Activated CD8-positive, alpha-beta memory T cell treated with anti-CD3 and anti-CD28 coated beads, Interleukin-2, amount 50 U/mL, for 1 hour (primary cell): Measurements from ENCODE around the gene SKIDA1.

Experiments used
- DNase-seq: peaks from one replicate; pipeline ENCODE4 v3.0.0-alpha.2; 2020; ENCODE audit errors: extremely low read depth

SKIDA1 gene

GRCh38 chr10:21517134-21518031 lies 8.1 kb downstream of the SKIDA1 start:
- DNase-seq = no peak

- no peak for DNase-seq
These were observed 9.0 kb downstream of the SKIDA1 start for GRCh38 chr10:21516242-21517131.

GRCh38 chr10:21515361-21516241 lies 9.9 kb downstream of the SKIDA1 start:
- DNase-seq = no peak

GRCh38 chr10:21514818-21515351 lies 10.6 kb downstream of the SKIDA1 start:
- no peak for DNase-seq

GRCh38 chr10:21514129-21514817 lies 11.2 kb downstream of the SKIDA1 start:
- DNase-seq = no peak

GRCh38 chr10:21513405-21513788 lies 12.1 kb downstream of the SKIDA1 start:
- no peak for DNase-seq

GRCh38 chr10:21512573-21513404 lies 12.7 kb downstream of the SKIDA1 start:
- DNase-seq = no peak

GRCh38 chr10:21511946-21512572 lies 13.4 kb downstream of the SKIDA1 start:
- DNase-seq = no peak

- no peak for DNase-seq
These were observed 14.3 kb downstream of the SKIDA1 start for GRCh38 chr10:21511095-21511570.

GRCh38 chr10:21510241-21511094 lies 15.0 kb downstream of the SKIDA1 start:
- no peak for DNase-seq

GRCh38 chr10:21509341-21510240 lies 15.9 kb downstream of the SKIDA1 start:
- no peak for DNase-seq

GRCh38 chr10:21508706-21509331 lies 16.7 kb downstream of the SKIDA1 start:
- no peak for DNase-seq

- DNase-seq = no peak
These were observed 18.3 kb downstream of the SKIDA1 start for GRCh38 chr10:21507150-21507549.

GRCh38 chr10:21506351-21506750 lies 19.1 kb downstream of the SKIDA1 start:
- no peak for DNase-seq

- no peak for DNase-seq
These were observed 19.7 kb downstream of the SKIDA1 start for GRCh38 chr10:21505711-21506278.

- DNase-seq = no peak
These were observed 21.9 kb downstream of the SKIDA1 start for GRCh38 chr10:21503542-21503941.
